PFSK-1 (cell line): Measurements from ENCODE around the gene PPP1R14B.

Experiments used
- FOXP2 ChIP-seq: optimal IDR thresholded peaks from 2 replicates; pipeline ENCODE3; 2011; ENCODE audit warnings: borderline replicate concordance, control low read depth, inconsistent platforms; ENCODE audit not compliant: insufficient read depth; ENCODE audit errors: extremely low read length, extremely low read depth
- POLR2AphosphoS5 ChIP-seq: IDR thresholded peaks from 2 replicates; pipeline ENCODE4 v1.6.1; 2012; ENCODE audit warnings: low read depth, mild to moderate bottlenecking, control low read depth, low read length, moderate library complexity
- REST ChIP-seq, 2 experiments: IDR thresholded peaks; 2 replicates each; pipeline versions ENCODE4 v1.6.1 to v1.8.0; 2011 to 2012; ENCODE audit warnings: low read depth in 2 of 2, low read length in 2 of 2, control low read depth in 1 of 2, inconsistent platforms in 1 of 2, mild to moderate bottlenecking in 1 of 2, moderate library complexity in 1 of 2; ENCODE audit not compliant: insufficient read depth in 1 of 2
- SIN3A ChIP-seq: IDR thresholded peaks from 2 replicates; pipeline ENCODE4 v1.6.1; 2012; ENCODE audit warnings: mild to moderate bottlenecking, low read length, moderate library complexity, borderline replicate concordance; ENCODE audit not compliant: insufficient read depth
- TAF1 ChIP-seq: IDR thresholded peaks from 2 replicates; pipeline ENCODE4 v1.6.1; 2012; ENCODE audit warnings: low read length, control low read depth, borderline replicate concordance; ENCODE audit not compliant: insufficient read depth

PPP1R14B gene

GRCh38 chr11:64260147-64260708 lies 13.5 kb upstream of the PPP1R14B start:
- TF ChIP-seq POLR2AphosphoS5 (no peak), REST (IDR thresholded peaks at IDR 0.05; ENCODE audit: insufficient read depth in 1 of 2, low read depth in 2 of 2, low read length in 2 of 2) (no peak), SIN3A (no peak), FOXP2 (no peak), TAF1 (no peak)

- no peak for TF ChIP-seq REST (IDR thresholded peaks at IDR 0.05; ENCODE audit: insufficient read depth in 1 of 2, low read depth in 2 of 2, low read length in 2 of 2)
- no peak for TF ChIP-seq TAF1
- no peak for TF ChIP-seq POLR2AphosphoS5
- TF ChIP-seq FOXP2, result no peak
- TF ChIP-seq SIN3A, result no peak
Observed at GRCh38 chr11:64259533-64260067, 12.9 kb upstream of the PPP1R14B start.

- no peak for TF ChIP-seq REST (IDR thresholded peaks at IDR 0.05; ENCODE audit: insufficient read depth in 1 of 2, low read depth in 2 of 2, low read length in 2 of 2)
- TF ChIP-seq POLR2AphosphoS5, result no peak
- no peak for TF ChIP-seq SIN3A
- TF ChIP-seq TAF1, result no peak
- no peak for TF ChIP-seq FOXP2
Observed at GRCh38 chr11:64258946-64259532, 12.3 kb upstream of the PPP1R14B start.

- TF ChIP-seq POLR2AphosphoS5 (no peak), TAF1 (no peak), FOXP2 (no peak), REST (IDR thresholded peaks at IDR 0.05; ENCODE audit: insufficient read depth in 1 of 2, low read depth in 2 of 2, low read length in 2 of 2) (no peak), SIN3A (no peak)
Observed at GRCh38 chr11:64258356-64258755, 11.6 kb upstream of the PPP1R14B start.

GRCh38 chr11:64256300-64256699 lies 9.6 kb upstream of the PPP1R14B start:
- TF ChIP-seq POLR2AphosphoS5 (no peak), REST (IDR thresholded peaks at IDR 0.05; ENCODE audit: insufficient read depth in 1 of 2, low read depth in 2 of 2, low read length in 2 of 2) (no peak), FOXP2 (no peak), SIN3A (no peak), TAF1 (no peak)
